Measurements from ENCODE around the gene CBL. TPM values are rescaled to one million over a fixed set of nuclear protein-coding genes. Genes with fewer than 3 reads are reported as not detected.
A peak's percentile ranks its signal among the peaks of the same experiment; 100 is the strongest.

CBL gene
- total and polyA plus RNA-seq, 10 of the 15 experiments (the other 5 are each of a cell fraction or from before 2014, with no cell fraction given) = 3.9 to 27.1 (median 9.5) TPM

DNA sequence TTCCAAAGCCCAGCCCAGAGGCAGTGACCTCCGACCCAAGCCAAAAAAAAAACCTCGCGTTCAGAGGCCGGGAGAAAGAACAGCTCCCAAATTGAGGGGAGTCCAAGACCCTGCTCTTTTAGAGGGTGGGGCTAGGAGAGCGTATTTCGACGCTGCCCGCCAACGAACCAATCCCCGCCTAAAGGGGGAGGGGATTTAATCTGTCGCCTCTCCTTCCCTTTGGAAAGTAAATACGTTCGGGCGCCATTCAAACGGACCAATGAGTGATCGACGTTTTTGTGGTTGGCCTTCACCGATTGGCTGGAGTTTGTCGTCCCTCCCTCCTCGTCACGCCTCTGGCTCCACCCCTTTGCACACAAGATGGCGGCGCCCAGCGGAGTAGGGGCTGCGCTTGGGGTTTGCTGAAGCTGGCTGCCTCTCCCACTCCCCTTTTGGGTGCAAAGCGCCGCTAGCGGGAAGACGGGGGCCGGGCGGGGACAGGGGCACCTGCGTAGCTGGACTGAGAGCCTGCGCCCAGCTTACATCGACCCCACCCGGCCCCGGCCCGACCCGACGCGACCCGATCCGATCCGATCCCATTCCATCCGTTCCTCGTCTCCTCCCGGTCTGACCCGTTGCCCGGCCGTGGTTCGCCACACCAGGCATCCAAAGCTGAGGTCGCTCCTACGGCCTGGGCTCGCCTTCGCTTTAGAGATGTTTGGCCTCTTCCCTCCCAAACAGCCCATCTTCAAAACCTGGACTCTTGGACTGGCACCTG lies 128.2 kb downstream of the CBL start, which contains the start of gene RNF26 (continued):
- TF ChIP-seq, protein P1, sequence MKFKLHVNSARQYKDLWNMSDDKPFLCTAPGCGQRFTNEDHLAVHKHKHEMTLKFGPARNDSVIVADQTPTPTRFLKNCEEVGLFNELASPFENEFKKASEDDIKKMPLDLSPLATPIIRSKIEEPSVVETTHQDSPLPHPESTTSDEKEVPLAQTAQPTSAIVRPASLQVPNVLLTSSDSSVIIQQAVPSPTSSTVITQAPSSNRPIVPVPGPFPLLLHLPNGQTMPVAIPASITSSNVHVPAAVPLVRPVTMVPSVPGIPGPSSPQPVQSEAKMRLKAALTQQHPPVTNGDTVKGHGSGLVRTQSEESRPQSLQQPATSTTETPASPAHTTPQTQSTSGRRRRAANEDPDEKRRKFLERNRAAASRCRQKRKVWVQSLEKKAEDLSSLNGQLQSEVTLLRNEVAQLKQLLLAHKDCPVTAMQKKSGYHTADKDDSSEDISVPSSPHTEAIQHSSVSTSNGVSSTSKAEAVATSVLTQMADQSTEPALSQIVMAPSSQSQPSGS (IDR thresholded peaks at IDR 0.05; ENCODE audit: low read length) = no peak
- TF ChIP-seq FOXM1 (IDR thresholded peaks at IDR 0.05; ENCODE audit: low read depth, low read length) = peak; percentile 97
- TF ChIP-seq, protein P2, sequence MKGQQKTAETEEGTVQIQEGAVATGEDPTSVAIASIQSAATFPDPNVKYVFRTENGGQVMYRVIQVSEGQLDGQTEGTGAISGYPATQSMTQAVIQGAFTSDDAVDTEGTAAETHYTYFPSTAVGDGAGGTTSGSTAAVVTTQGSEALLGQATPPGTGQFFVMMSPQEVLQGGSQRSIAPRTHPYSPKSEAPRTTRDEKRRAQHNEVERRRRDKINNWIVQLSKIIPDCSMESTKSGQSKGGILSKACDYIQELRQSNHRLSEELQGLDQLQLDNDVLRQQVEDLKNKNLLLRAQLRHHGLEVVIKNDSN (IDR thresholded peaks at IDR 0.05; ENCODE audit: borderline replicate concordance, extremely low read length, insufficient read depth, low read depth, low read length) = no peak
- TF ChIP-seq JUND (IDR thresholded peaks at IDR 0.05; ENCODE audit: low read depth, low read length) = no peak
- TF ChIP-seq, protein P3, sequence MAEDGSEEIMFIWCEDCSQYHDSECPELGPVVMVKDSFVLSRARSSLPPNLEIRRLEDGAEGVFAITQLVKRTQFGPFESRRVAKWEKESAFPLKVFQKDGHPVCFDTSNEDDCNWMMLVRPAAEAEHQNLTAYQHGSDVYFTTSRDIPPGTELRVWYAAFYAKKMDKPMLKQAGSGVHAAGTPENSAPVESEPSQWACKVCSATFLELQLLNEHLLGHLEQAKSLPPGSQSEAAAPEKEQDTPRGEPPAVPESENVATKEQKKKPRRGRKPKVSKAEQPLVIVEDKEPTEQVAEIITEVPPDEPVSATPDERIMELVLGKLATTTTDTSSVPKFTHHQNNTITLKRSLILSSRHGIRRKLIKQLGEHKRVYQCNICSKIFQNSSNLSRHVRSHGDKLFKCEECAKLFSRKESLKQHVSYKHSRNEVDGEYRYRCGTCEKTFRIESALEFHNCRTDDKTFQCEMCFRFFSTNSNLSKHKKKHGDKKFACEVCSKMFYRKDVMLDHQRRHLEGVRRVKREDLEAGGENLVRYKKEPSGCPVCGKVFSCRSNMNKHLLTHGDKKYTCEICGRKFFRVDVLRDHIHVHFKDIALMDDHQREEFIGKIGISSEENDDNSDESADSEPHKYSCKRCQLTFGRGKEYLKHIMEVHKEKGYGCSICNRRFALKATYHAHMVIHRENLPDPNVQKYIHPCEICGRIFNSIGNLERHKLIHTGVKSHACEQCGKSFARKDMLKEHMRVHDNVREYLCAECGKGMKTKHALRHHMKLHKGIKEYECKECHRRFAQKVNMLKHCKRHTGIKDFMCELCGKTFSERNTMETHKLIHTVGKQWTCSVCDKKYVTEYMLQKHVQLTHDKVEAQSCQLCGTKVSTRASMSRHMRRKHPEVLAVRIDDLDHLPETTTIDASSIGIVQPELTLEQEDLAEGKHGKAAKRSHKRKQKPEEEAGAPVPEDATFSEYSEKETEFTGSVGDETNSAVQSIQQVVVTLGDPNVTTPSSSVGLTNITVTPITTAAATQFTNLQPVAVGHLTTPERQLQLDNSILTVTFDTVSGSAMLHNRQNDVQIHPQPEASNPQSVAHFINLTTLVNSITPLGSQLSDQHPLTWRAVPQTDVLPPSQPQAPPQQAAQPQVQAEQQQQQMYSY (CRISPR knock-in tag; IDR thresholded peaks at IDR 0.05) = no peak
- TF ChIP-seq RFX5 (IDR thresholded peaks at IDR 0.05; ENCODE audit: low read depth, low read length) = peak; percentile 88
- no peak for TF ChIP-seq JUNB (IDR thresholded peaks at IDR 0.05)
- TF ChIP-seq BCL11A (IDR thresholded peaks at IDR 0.05; ENCODE audit: low read depth, low read length) = no peak
- TF ChIP-seq POLR2A (IDR thresholded peaks at IDR 0.05; ENCODE audit: low read depth, low read length) = peak; percentile 91
- peak; percentile 73 for TF ChIP-seq NFYA (IDR thresholded peaks at IDR 0.05; ENCODE audit: borderline replicate concordance, low read depth, low read length)
- TF ChIP-seq RELA (IDR thresholded peaks at IDR 0.05; ENCODE audit: borderline replicate concordance, partially characterized antibody) = peak; percentile 53
- TF ChIP-seq BMI1 (IDR thresholded peaks at IDR 0.05; ENCODE audit: borderline replicate concordance) = no peak
- TF ChIP-seq, protein P4, sequence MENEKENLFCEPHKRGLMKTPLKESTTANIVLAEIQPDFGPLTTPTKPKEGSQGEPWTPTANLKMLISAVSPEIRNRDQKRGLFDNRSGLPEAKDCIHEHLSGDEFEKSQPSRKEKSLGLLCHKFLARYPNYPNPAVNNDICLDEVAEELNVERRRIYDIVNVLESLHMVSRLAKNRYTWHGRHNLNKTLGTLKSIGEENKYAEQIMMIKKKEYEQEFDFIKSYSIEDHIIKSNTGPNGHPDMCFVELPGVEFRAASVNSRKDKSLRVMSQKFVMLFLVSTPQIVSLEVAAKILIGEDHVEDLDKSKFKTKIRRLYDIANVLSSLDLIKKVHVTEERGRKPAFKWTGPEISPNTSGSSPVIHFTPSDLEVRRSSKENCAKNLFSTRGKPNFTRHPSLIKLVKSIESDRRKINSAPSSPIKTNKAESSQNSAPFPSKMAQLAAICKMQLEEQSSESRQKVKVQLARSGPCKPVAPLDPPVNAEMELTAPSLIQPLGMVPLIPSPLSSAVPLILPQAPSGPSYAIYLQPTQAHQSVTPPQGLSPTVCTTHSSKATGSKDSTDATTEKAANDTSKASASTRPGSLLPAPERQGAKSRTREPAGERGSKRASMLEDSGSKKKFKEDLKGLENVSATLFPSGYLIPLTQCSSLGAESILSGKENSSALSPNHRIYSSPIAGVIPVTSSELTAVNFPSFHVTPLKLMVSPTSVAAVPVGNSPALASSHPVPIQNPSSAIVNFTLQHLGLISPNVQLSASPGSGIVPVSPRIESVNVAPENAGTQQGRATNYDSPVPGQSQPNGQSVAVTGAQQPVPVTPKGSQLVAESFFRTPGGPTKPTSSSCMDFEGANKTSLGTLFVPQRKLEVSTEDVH (IDR thresholded peaks at IDR 0.05; ENCODE audit: low read depth, partially characterized antibody) = no peak
- TF ChIP-seq KLF5 (IDR thresholded peaks at IDR 0.05; ENCODE audit: partially characterized antibody) = peak; percentile 17
- TF ChIP-seq EZH2 (IDR thresholded peaks at IDR 0.05; ENCODE audit: borderline replicate concordance, control insufficient read depth, low read depth, low read length) = no peak
- no peak for TF ChIP-seq RAD21 (IDR thresholded peaks at IDR 0.05; ENCODE audit: insufficient read depth, low read depth, low read length)
- TF ChIP-seq ZBED1 (IDR thresholded peaks at IDR 0.05; ENCODE audit: borderline replicate concordance) = no peak
- no peak for TF ChIP-seq HDAC6 (IDR thresholded peaks at IDR 0.05; ENCODE audit: unreplicated experiment)
- no peak for TF ChIP-seq CBX3 (IDR thresholded peaks at IDR 0.05; ENCODE audit: borderline replicate concordance, low read depth)
- TF ChIP-seq, protein P5, sequence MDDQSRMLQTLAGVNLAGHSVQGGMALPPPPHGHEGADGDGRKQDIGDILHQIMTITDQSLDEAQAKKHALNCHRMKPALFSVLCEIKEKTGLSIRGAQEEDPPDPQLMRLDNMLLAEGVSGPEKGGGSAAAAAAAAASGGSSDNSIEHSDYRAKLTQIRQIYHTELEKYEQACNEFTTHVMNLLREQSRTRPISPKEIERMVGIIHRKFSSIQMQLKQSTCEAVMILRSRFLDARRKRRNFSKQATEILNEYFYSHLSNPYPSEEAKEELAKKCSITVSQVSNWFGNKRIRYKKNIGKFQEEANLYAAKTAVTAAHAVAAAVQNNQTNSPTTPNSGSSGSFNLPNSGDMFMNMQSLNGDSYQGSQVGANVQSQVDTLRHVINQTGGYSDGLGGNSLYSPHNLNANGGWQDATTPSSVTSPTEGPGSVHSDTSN (IDR thresholded peaks at IDR 0.05; ENCODE audit: insufficient replicate concordance, low read depth, low read length) = no peak

Measured in GM12878 (cell line).